ENCODE results near the gene STKLD1. TPM values are rescaled to one million over a fixed set of nuclear protein-coding genes. Genes with fewer than 3 reads are reported as not detected.

Gene STKLD1
- total RNA-seq, 4 donors from 2014 or later = 0.22 to 1.0 (median 0.69) TPM

- no peak for DNase-seq (ENCODE audit: low spot score in 2 of 2)
- H3K4me1 ChIP-seq = peaks cover 0 to 1% (median 0%) of the 10 kb centered on the region in 4 donors
- no peak overlapping the region for H3K27ac ChIP-seq
- no peak for TF ChIP-seq CTCF (IDR thresholded peaks at IDR 0.05)
- TF ChIP-seq EP300 (IDR thresholded peaks at IDR 0.05) = no peak
- TF ChIP-seq POLR2A (IDR thresholded peaks at IDR 0.05) = no peak
- H3K4me3 ChIP-seq = no peak overlapping the region
- H3K27me3 ChIP-seq = no peaks in the 10 kb centered on the region
- H3K36me3 ChIP-seq = peaks cover 0 to 20% (median 0%) of the 10 kb centered on the region in 3 donors
- 72 to 76% methylated on average over 10 to 11 of the region's 11 CpGs for WGBS, 2 donors
- no peaks in the 10 kb centered on the region for H3K9me3 ChIP-seq
Observed at GRCh38 chr9:133453651-133454050, 77.5 kb downstream of the STKLD1 start.

- 86% methylated on average over 14 to 18 of the region's 19 CpGs for WGBS, 2 donors
- Histone ChIP-seq H3K36me3 (peaks cover 0 to 20% (median 0%) of the 10 kb centered on the region in 3 donors), H3K4me1 (peaks cover 0 to 8% (median 2%) of the 10 kb centered on the region in 4 donors), H3K4me3 (no peak overlapping the region), H3K27ac (no peak overlapping the region), H3K27me3 (no peaks in the 10 kb centered on the region), H3K9me3 (no peaks in the 10 kb centered on the region)
- DNase-seq (ENCODE audit: low spot score in 2 of 2) = no peak
- TF ChIP-seq POLR2A (IDR thresholded peaks at IDR 0.05) = no peak
- no peak for TF ChIP-seq CTCF (IDR thresholded peaks at IDR 0.05)
- TF ChIP-seq EP300 (IDR thresholded peaks at IDR 0.05) = no peak
Observed at GRCh38 chr9:133454325-133454724, 78.2 kb downstream of the STKLD1 start.

GRCh38 chr9:133454943-133455673 is 78.9 kb downstream of the STKLD1 start:
- Histone ChIP-seq H3K27me3 (no peaks in the 10 kb centered on the region), H3K27ac (no peak overlapping the region), H3K4me1 (peaks cover 0 to 9% (median 2%) of the 10 kb centered on the region in 4 donors), H3K9me3 (no peaks in the 10 kb centered on the region), H3K36me3 (peaks cover 0 to 20% (median 0%) of the 10 kb centered on the region in 3 donors), H3K4me3 (no peak overlapping the region)
- TF ChIP-seq CTCF (IDR thresholded peaks at IDR 0.05) (no peak), EP300 (IDR thresholded peaks at IDR 0.05) (no peak), POLR2A (IDR thresholded peaks at IDR 0.05) (no peak)
- DNase-seq (ENCODE audit: low spot score in 2 of 2) = no peak
- 95 to 99% methylated on average over 6 to 8 of the region's 20 CpGs for WGBS, 2 donors

Small RNA genes within 50 kb of the gene (small RNA-seq; reads per million reads assigned to genes)
- gene RF00019 (not detected), gene SNORD24 (not detected), gene SNORD36A (not detected), gene SNORD36B (not detected), gene SNORD36C (not detected)

Other genes starting within 250 kb of the STKLD1 start
- gene GBGT1, start 212.5 kb upstream of the STKLD1 start, total RNA-seq = 10 to 100 TPM; 15.3 to 63.3 (median 36.8) TPM
- not detected for gene OBP2B, start 167.1 kb upstream of the STKLD1 start, total RNA-seq
- 10 to 100 TPM in 2 of 4 donors, 1 to 10 TPM in 2; 4.8 to 25.5 (median 8.9) TPM for gene ABO, start 101.2 kb upstream of the STKLD1 start, total RNA-seq
- 10 to 100 TPM; 21.6 to 36.3 (median 31.5) TPM for gene SURF6, start 40.2 kb upstream of the STKLD1 start, total RNA-seq
- gene MED22, start 28.2 kb upstream of the STKLD1 start, total RNA-seq = 10 to 100 TPM; 29.3 to 63.6 (median 39.2) TPM
- gene RPL7A, start 28.1 kb upstream of the STKLD1 start, total RNA-seq = 1,000 to 10,000 TPM; 1,757 to 2,575 (median 2,004) TPM
- gene SURF1, start 19.9 kb upstream of the STKLD1 start, total RNA-seq = 10 to 100 TPM; 35.0 to 59.4 (median 41.6) TPM
- gene SURF2, start 19.8 kb upstream of the STKLD1 start, total RNA-seq = 10 to 100 TPM; 12.2 to 24.3 (median 23.0) TPM
- 100 to 1,000 TPM; 102 to 213 (median 123) TPM for gene SURF4, start 306 bp upstream of the STKLD1 start, total RNA-seq
- gene REXO4, start 41.6 kb downstream of the STKLD1 start, total RNA-seq = 10 to 100 TPM; 17.9 to 27.0 (median 22.7) TPM
- gene ADAMTS13, start 46.0 kb downstream of the STKLD1 start, total RNA-seq = 1 to 10 TPM; 1.7 to 4.3 (median 3.2) TPM
- gene CACFD1, start 83.6 kb downstream of the STKLD1 start, total RNA-seq = 10 to 100 TPM in 2 of 4 donors, 1 to 10 TPM in 2; 8.6 to 16.3 (median 10.3) TPM
- gene SLC2A6, start 102.7 kb downstream of the STKLD1 start, total RNA-seq = 1 to 10 TPM; 2.1 to 6.3 (median 3.0) TPM
- 1 to 10 TPM in 2 of 4 donors, not detected in 2; 1.4 to 8.3 TPM for gene MYMK, start 148.6 kb downstream of the STKLD1 start, total RNA-seq
- gene ADAMTSL2, start 158.3 kb downstream of the STKLD1 start, total RNA-seq = 10 to 100 TPM; 11.1 to 38.9 (median 26.9) TPM
- gene FAM163B, start 233.0 kb downstream of the STKLD1 start, total RNA-seq = 1 to 10 TPM in 2 of 4 donors, under 1 TPM in 1, not detected in 1; 0.90 to 2.2 (median 1.0) TPM

All from tibial nerve (tissue), 4 donors.